Measurements from ENCODE around the gene OSCAR. TPM values are rescaled to one million over a fixed set of nuclear protein-coding genes. Genes with fewer than 3 reads are reported as not detected.

Gene OSCAR
- total RNA-seq, 6 experiments from 2014 or later = 0.45 to 3.2 (median 2.4) TPM

DNA sequence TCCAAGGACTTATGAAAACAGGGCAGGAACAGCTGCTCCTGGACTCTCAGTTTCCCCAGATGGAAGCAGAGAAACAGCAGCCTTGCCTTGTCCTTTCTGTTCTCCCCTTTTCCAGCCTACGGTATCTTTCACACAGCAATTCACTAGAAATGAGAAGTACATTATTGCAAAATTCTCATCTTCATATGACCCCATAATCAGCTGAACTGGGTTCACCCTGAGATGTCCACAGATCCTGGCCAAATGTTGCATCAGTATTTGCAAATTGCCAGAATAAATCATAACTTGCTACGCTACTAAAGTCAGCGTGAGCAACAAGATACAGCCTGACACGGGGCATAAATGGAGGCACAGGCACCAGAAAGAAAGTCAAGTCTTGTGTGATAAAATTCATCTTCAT, 53.0 kb downstream of the OSCAR start:
- Mint-ChIP-seq H3K27ac (no peak overlapping the region), H3K27me3 (ENCODE audit: insufficient read depth) (peaks cover 10% of the 10 kb centered on the region), H3K9me3 (no peaks in the 10 kb centered on the region), H3K36me3 (ENCODE audit: low read depth) (no peaks in the 10 kb centered on the region), H3K4me1 (ENCODE audit: low read depth) (no peaks in the 10 kb centered on the region), H3K4me3 (no peak overlapping the region)
- no peak for DNase-seq
- TF ChIP-seq, protein P1, sequence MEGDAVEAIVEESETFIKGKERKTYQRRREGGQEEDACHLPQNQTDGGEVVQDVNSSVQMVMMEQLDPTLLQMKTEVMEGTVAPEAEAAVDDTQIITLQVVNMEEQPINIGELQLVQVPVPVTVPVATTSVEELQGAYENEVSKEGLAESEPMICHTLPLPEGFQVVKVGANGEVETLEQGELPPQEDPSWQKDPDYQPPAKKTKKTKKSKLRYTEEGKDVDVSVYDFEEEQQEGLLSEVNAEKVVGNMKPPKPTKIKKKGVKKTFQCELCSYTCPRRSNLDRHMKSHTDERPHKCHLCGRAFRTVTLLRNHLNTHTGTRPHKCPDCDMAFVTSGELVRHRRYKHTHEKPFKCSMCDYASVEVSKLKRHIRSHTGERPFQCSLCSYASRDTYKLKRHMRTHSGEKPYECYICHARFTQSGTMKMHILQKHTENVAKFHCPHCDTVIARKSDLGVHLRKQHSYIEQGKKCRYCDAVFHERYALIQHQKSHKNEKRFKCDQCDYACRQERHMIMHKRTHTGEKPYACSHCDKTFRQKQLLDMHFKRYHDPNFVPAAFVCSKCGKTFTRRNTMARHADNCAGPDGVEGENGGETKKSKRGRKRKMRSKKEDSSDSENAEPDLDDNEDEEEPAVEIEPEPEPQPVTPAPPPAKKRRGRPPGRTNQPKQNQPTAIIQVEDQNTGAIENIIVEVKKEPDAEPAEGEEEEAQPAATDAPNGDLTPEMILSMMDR (IDR thresholded peaks at IDR 0.05) = no peak

DNA sequence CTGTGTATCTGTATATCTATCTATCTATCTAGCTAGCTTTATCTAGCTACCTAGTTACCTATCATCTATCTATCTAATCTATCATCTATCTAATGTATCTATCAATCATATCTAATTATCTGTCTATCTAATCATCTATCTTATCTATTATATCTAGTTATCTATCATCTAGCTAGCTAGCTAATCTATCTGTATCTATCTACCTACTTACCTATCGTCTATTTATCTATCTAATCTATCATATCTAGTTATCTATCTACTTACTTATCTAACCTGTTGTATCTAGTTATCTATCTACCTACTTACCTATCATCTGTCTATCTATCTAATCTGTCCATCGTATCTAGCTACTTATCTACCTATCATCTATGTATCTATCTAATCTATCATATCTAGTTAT, 54.8 kb downstream of the OSCAR start:
- Mint-ChIP-seq H3K4me3 (no peak overlapping the region), H3K27ac (no peak overlapping the region), H3K36me3 (ENCODE audit: low read depth) (no peaks in the 10 kb centered on the region), H3K9me3 (no peaks in the 10 kb centered on the region), H3K27me3 (ENCODE audit: insufficient read depth) (peaks cover 10% of the 10 kb centered on the region), H3K4me1 (ENCODE audit: low read depth) (peaks cover 11% of the 10 kb centered on the region)
- TF ChIP-seq, protein P1 (IDR thresholded peaks at IDR 0.05) = no peak
- DNase-seq = no peak

Other genes with a start within 250 kb of the OSCAR start
- 100 to 1,000 TPM; 304 to 350 (median 316) TPM for gene MYADM, start 232.9 kb downstream of the OSCAR start, total RNA-seq (2021; fragmentation: NEBNext Ultra II Directional; extraction: Animal tissue kit (Norgen Biotek cat#: 25700))
- gene PRKCG, start 218.6 kb downstream of the OSCAR start, total RNA-seq (2021; fragmentation: NEBNext Ultra II Directional; extraction: Animal tissue kit (Norgen Biotek cat#: 25700)) = under 1 TPM in 2 of 6 experiments, not detected in 4; 0.23 to 0.28 TPM
- gene CACNG7, start 191.5 kb downstream of the OSCAR start, total RNA-seq (2021; fragmentation: NEBNext Ultra II Directional; extraction: Animal tissue kit (Norgen Biotek cat#: 25700)) = 1 to 10 TPM in 1 of 6 experiments, under 1 TPM in 5; 0.38 to 1.2 (median 0.70) TPM
- gene CACNG8, start 137.9 kb downstream of the OSCAR start, total RNA-seq (2021; fragmentation: NEBNext Ultra II Directional; extraction: Animal tissue kit (Norgen Biotek cat#: 25700)) = under 1 TPM; 0.09 to 0.48 (median 0.26) TPM
- gene CACNG6, start 109.2 kb downstream of the OSCAR start, total RNA-seq (2021; fragmentation: NEBNext Ultra II Directional; extraction: Animal tissue kit (Norgen Biotek cat#: 25700)) = not detected
- gene VSTM1, start 36.9 kb downstream of the OSCAR start, total RNA-seq (2021; fragmentation: NEBNext Ultra II Directional; extraction: Animal tissue kit (Norgen Biotek cat#: 25700)) = 1 to 10 TPM in 4 of 6 experiments, not detected in 2; 1.5 to 2.0 (median 1.8) TPM
- gene TARM1, start 19.4 kb downstream of the OSCAR start, total RNA-seq (2021; fragmentation: NEBNext Ultra II Directional; extraction: Animal tissue kit (Norgen Biotek cat#: 25700)) = not detected
- 100 to 1,000 TPM; 114 to 173 (median 144) TPM for gene NDUFA3, start 2.1 kb upstream of the OSCAR start, total RNA-seq (2021; fragmentation: NEBNext Ultra II Directional; extraction: Animal tissue kit (Norgen Biotek cat#: 25700))
- gene TFPT, start 14.9 kb upstream of the OSCAR start, total RNA-seq (2021; fragmentation: NEBNext Ultra II Directional; extraction: Animal tissue kit (Norgen Biotek cat#: 25700)) = 10 to 100 TPM in 5 of 6 experiments, 1 to 10 TPM in 1; 9.3 to 15.4 (median 14.5) TPM
- gene PRPF31, start 15.0 kb upstream of the OSCAR start, total RNA-seq (2021; fragmentation: NEBNext Ultra II Directional; extraction: Animal tissue kit (Norgen Biotek cat#: 25700)) = 10 to 100 TPM; 66.1 to 92.5 (median 83.6) TPM
- gene CNOT3, start 37.0 kb upstream of the OSCAR start, total RNA-seq (2021; fragmentation: NEBNext Ultra II Directional; extraction: Animal tissue kit (Norgen Biotek cat#: 25700)) = 10 to 100 TPM; 46.4 to 65.5 (median 59.6) TPM
- gene LENG1, start 58.9 kb upstream of the OSCAR start, total RNA-seq (2021; fragmentation: NEBNext Ultra II Directional; extraction: Animal tissue kit (Norgen Biotek cat#: 25700)) = 1 to 10 TPM; 3.7 to 7.6 (median 6.2) TPM
- under 1 TPM; 0.43 to 0.70 (median 0.55) TPM for gene TMC4, start 72.4 kb upstream of the OSCAR start, total RNA-seq (2021; fragmentation: NEBNext Ultra II Directional; extraction: Animal tissue kit (Norgen Biotek cat#: 25700))
- 100 to 1,000 TPM; 263 to 354 (median 313) TPM for gene MBOAT7, start 88.8 kb upstream of the OSCAR start, total RNA-seq (2021; fragmentation: NEBNext Ultra II Directional; extraction: Animal tissue kit (Norgen Biotek cat#: 25700))
- gene TSEN34, start 90.5 kb upstream of the OSCAR start, total RNA-seq (2021; fragmentation: NEBNext Ultra II Directional; extraction: Animal tissue kit (Norgen Biotek cat#: 25700)) = 10 to 100 TPM; 51.2 to 58.8 (median 54.4) TPM
- 1,000 to 10,000 TPM; 1,015 to 1,196 (median 1,082) TPM for gene RPS9, start 100.1 kb upstream of the OSCAR start, total RNA-seq (2021; fragmentation: NEBNext Ultra II Directional; extraction: Animal tissue kit (Norgen Biotek cat#: 25700))
- gene LILRB3, start 122.2 kb upstream of the OSCAR start, total RNA-seq (2021; fragmentation: NEBNext Ultra II Directional; extraction: Animal tissue kit (Norgen Biotek cat#: 25700)) = not detected
- gene LILRA6, start 142.0 kb upstream of the OSCAR start, total RNA-seq (2021; fragmentation: NEBNext Ultra II Directional; extraction: Animal tissue kit (Norgen Biotek cat#: 25700)) = not detected
- not detected for gene LILRB5, start 156.5 kb upstream of the OSCAR start, total RNA-seq (2021; fragmentation: NEBNext Ultra II Directional; extraction: Animal tissue kit (Norgen Biotek cat#: 25700))
- gene LILRB2, start 180.3 kb upstream of the OSCAR start, total RNA-seq (2021; fragmentation: NEBNext Ultra II Directional; extraction: Animal tissue kit (Norgen Biotek cat#: 25700)) = not detected
- gene LILRA5, start 212.4 kb upstream of the OSCAR start, total RNA-seq (2021; fragmentation: NEBNext Ultra II Directional; extraction: Animal tissue kit (Norgen Biotek cat#: 25700)) = not detected
- not detected for gene LILRA4, start 238.4 kb upstream of the OSCAR start, total RNA-seq (2021; fragmentation: NEBNext Ultra II Directional; extraction: Animal tissue kit (Norgen Biotek cat#: 25700))